ENCODE results near the gene ROBO1. TPM values are rescaled to one million over a fixed set of nuclear protein-coding genes. Genes with fewer than 3 reads are reported as not detected.

The ROBO1 gene
- total RNA-seq, 1 donor from 2014 or later, result 0.16 TPM

DNA sequence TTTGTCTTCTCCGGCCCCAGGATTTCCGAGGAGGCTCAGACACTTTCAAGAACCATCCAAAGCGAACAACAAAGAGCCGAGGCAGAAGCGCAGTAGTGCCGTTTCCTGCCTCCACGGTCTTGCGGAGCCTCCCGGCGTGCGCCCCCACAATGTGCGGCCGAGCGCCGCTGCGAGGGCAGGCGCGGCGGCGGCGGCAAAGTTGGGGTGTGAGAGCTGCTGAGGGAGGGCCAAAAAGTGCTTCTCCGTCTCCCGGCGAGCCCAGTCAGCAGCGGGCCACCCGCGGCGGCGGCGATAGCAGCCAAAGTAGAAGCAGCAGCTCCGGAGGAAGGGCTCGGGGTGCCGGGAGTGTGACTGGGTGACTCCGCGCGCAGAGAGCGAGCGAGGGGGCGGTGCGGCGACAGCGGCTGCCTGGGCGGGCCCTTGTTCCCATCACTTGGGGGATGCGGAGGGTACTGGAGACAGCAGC, 749.1 kb downstream of the ROBO1 start:
- Mint-ChIP-seq H3K36me3 (ENCODE audit: low read depth) (no peaks in the 10 kb centered on the region), H3K4me1 (ENCODE audit: low read depth) (no peaks in the 10 kb centered on the region), H3K4me3 (no peak overlapping the region), H3K27ac (no peak overlapping the region), H3K9me3 (no peaks in the 10 kb centered on the region), H3K27me3 (ENCODE audit: insufficient read depth) (peaks cover 20% of the 10 kb centered on the region)
- intact Hi-C loops (cut with micrococcal nuclease), result no loop called here
- DNase-seq (ENCODE audit: low spot score), result no peak

DNA sequence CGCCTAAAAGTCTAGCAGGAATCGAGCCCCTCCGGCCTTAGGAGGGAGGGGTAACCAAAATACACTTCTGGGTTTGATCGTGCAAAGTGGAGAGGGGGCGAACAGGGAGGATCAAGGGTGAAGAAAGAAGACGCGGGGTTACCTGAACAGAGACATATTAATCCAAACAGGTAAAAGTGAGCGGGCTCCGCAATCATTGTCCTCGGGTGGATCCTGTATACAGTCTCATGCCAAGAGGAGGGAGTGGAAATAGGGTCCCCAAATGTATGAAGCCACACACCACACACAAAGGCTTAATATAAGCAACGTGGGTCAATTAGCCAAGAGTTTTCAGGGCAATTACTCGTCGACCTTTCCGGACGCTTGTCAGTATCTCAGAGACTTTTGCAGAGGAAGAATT, 749.5 kb downstream of the ROBO1 start:
- peaks cover 20% of the 10 kb centered on the region for H3K27me3 Mint-ChIP-seq (ENCODE audit: insufficient read depth)
- intact Hi-C loops (cut with micrococcal nuclease), result no loop called here
- DNase-seq (ENCODE audit: low spot score), result no peak
- H3K9me3 Mint-ChIP-seq, result no peaks in the 10 kb centered on the region
- H3K4me1 Mint-ChIP-seq (ENCODE audit: low read depth), result no peaks in the 10 kb centered on the region
- H3K4me3 Mint-ChIP-seq, result no peak overlapping the region
- H3K27ac Mint-ChIP-seq, result no peak overlapping the region
- no peaks in the 10 kb centered on the region for H3K36me3 Mint-ChIP-seq (ENCODE audit: low read depth)

- Mint-ChIP-seq H3K27me3 (ENCODE audit: insufficient read depth) (peaks cover 20% of the 10 kb centered on the region), H3K36me3 (ENCODE audit: low read depth) (no peaks in the 10 kb centered on the region), H3K4me1 (ENCODE audit: low read depth) (no peaks in the 10 kb centered on the region), H3K27ac (no peak overlapping the region), H3K4me3 (no peak overlapping the region), H3K9me3 (no peaks in the 10 kb centered on the region)
- intact Hi-C loops (cut with micrococcal nuclease), result no loop called here
- no peak for DNase-seq (ENCODE audit: low spot score)
Measured at GRCh38 chr3:79016587-79017376, 751.0 kb downstream of the ROBO1 start.

DNA sequence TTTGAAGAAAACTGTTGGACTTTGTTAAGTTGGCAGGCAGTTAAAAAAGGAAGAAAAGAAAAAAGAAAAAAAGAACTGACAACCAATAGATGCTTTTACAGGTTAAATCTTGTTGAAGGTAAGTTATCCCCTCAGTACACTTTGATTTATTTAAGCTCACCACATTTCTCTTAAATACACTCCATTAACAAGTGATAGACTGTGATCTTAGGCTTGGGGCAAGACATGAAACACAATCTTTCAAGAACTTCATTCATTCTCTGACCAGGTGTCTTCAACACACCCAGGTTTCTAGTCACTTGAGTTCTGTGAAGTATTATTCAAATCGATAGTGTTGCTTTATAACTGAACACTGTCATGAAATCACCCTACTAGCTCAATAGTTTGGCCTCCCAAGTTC, 751.9 kb downstream of the ROBO1 start:
- Mint-ChIP-seq H3K27ac (no peak overlapping the region), H3K9me3 (no peaks in the 10 kb centered on the region), H3K27me3 (ENCODE audit: insufficient read depth) (peaks cover 20% of the 10 kb centered on the region), H3K4me3 (no peak overlapping the region), H3K4me1 (ENCODE audit: low read depth) (no peaks in the 10 kb centered on the region), H3K36me3 (ENCODE audit: low read depth) (no peaks in the 10 kb centered on the region)
- intact Hi-C loops (cut with micrococcal nuclease), result no loop called here
- DNase-seq (ENCODE audit: low spot score), result no peak

DNA sequence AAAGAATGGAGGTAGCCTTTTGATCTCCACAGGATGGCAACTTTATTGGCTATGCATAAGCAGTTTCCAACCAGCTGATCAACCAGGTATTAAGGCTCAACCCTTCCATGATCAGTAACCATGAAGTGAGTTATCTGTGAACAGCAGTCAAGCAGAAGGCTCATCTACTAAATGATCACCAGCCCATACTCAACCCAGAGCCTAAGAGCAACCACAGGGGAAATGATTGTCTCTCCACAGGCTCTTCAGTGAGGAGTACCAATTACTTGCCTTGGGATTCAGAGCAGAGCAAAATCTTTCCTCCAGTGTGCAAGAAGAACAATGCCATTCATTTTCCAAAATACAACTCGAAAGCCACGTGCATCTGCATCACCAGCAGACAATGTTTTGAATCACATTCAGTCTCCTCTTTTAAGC, 754.8 kb downstream of the ROBO1 start:
- no peak overlapping the region for H3K4me3 Mint-ChIP-seq
- no peaks in the 10 kb centered on the region for H3K36me3 Mint-ChIP-seq (ENCODE audit: low read depth)
- intact Hi-C loops (cut with micrococcal nuclease), result no loop called here
- peaks cover 7% of the 10 kb centered on the region for H3K27me3 Mint-ChIP-seq (ENCODE audit: insufficient read depth)
- H3K4me1 Mint-ChIP-seq (ENCODE audit: low read depth), result no peaks in the 10 kb centered on the region
- no peaks in the 10 kb centered on the region for H3K9me3 Mint-ChIP-seq
- H3K27ac Mint-ChIP-seq, result no peak overlapping the region
- DNase-seq (ENCODE audit: low spot score), result no peak

GRCh38 chr3:79012530-79012913, 755.3 kb downstream of the ROBO1 start:
- Mint-ChIP-seq H3K27ac (no peak overlapping the region), H3K36me3 (ENCODE audit: low read depth) (no peaks in the 10 kb centered on the region), H3K4me3 (no peak overlapping the region), H3K9me3 (no peaks in the 10 kb centered on the region), H3K4me1 (ENCODE audit: low read depth) (no peaks in the 10 kb centered on the region), H3K27me3 (ENCODE audit: insufficient read depth) (peaks cover 7% of the 10 kb centered on the region)
- no peak for DNase-seq (ENCODE audit: low spot score)
- intact Hi-C loops (cut with micrococcal nuclease), result no loop called here

DNA sequence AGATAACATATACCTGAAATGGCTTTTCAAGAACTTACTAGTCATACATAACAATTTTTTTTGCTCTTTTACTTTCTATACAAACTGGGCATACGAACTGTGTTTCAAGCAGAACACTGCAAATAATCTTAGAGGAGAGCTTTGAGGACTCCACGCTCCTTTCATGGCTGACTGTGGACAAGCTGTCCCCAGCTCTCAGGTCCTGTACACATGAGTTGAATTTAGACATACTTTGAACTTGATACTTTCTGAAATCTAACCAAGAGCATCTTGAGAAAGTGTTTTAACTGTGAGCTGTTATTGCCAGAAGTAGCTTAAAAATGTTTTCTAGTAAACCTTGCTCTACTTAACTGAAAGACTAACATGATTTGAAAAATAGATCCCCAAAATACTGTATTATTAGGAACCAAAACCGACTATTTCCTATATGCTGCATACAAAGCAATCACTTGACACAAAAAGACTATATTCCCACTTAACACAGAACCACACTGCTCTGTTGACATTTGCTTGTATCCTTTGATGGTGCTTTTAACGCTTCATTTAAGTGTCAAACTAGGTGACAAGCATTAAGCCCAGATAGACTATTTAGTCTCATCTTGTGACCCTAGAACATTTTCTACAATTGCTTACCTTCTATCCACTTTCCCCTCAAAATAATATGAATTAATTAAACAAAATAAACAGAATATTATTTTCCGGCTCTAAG, 755.8 kb downstream of the ROBO1 start:
- H3K9me3 Mint-ChIP-seq, result no peaks in the 10 kb centered on the region
- intact Hi-C loops (cut with micrococcal nuclease), result no loop called here
- H3K36me3 Mint-ChIP-seq (ENCODE audit: low read depth), result no peaks in the 10 kb centered on the region
- peaks cover 7% of the 10 kb centered on the region for H3K27me3 Mint-ChIP-seq (ENCODE audit: insufficient read depth)
- H3K4me3 Mint-ChIP-seq, result no peak overlapping the region
- no peak for DNase-seq (ENCODE audit: low spot score)
- H3K4me1 Mint-ChIP-seq (ENCODE audit: low read depth), result no peaks in the 10 kb centered on the region
- no peak overlapping the region for H3K27ac Mint-ChIP-seq

GRCh38 chr3:79009861-79010260, 757.9 kb downstream of the ROBO1 start:
- no peak for DNase-seq (ENCODE audit: low spot score)
- no peak overlapping the region for H3K4me3 Mint-ChIP-seq
- H3K27ac Mint-ChIP-seq, result no peak overlapping the region
- no peaks in the 10 kb centered on the region for H3K9me3 Mint-ChIP-seq
- no peaks in the 10 kb centered on the region for H3K27me3 Mint-ChIP-seq (ENCODE audit: insufficient read depth)
- H3K4me1 Mint-ChIP-seq (ENCODE audit: low read depth), result no peaks in the 10 kb centered on the region
- H3K36me3 Mint-ChIP-seq (ENCODE audit: low read depth), result no peaks in the 10 kb centered on the region
- intact Hi-C loops (cut with micrococcal nuclease), result no loop called here

DNA sequence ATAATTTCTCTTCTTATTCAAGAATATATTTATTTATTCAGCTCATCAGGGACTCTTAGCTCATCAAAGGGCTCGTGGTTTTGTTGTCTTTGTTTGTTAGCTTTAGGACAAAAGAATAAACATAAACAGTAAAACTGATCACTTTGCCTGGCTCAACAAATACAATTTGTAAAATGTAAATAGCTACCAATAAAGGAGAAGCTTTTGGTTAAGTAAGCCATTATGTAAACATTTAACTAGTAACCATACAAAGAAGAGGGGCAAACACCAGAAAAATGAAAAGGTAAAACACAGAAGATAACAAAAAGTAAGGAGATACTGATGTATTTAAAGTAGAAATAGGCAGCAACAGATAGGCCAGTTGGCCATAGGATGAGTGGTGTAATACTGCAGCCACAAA, 761.7 kb downstream of the ROBO1 start:
- Mint-ChIP-seq H3K9me3 (no peaks in the 10 kb centered on the region), H3K27ac (no peak overlapping the region), H3K36me3 (ENCODE audit: low read depth) (no peaks in the 10 kb centered on the region), H3K4me3 (no peak overlapping the region), H3K27me3 (ENCODE audit: insufficient read depth) (no peaks in the 10 kb centered on the region), H3K4me1 (ENCODE audit: low read depth) (no peaks in the 10 kb centered on the region)
- intact Hi-C loops (cut with micrococcal nuclease), result no loop called here
- no peak for DNase-seq (ENCODE audit: low spot score)

- Mint-ChIP-seq H3K9me3 (no peaks in the 10 kb centered on the region), H3K4me1 (ENCODE audit: low read depth) (no peaks in the 10 kb centered on the region), H3K27me3 (ENCODE audit: insufficient read depth) (no peaks in the 10 kb centered on the region), H3K36me3 (ENCODE audit: low read depth) (no peaks in the 10 kb centered on the region), H3K27ac (no peak overlapping the region), H3K4me3 (no peak overlapping the region)
- no peak for DNase-seq (ENCODE audit: low spot score)
- intact Hi-C loops (cut with micrococcal nuclease), result no loop called here
Measured at GRCh38 chr3:79005084-79005483, 762.7 kb downstream of the ROBO1 start.

GRCh38 chr3:79003994-79004393, 763.8 kb downstream of the ROBO1 start:
- no peaks in the 10 kb centered on the region for H3K27me3 Mint-ChIP-seq (ENCODE audit: insufficient read depth)

DNA sequence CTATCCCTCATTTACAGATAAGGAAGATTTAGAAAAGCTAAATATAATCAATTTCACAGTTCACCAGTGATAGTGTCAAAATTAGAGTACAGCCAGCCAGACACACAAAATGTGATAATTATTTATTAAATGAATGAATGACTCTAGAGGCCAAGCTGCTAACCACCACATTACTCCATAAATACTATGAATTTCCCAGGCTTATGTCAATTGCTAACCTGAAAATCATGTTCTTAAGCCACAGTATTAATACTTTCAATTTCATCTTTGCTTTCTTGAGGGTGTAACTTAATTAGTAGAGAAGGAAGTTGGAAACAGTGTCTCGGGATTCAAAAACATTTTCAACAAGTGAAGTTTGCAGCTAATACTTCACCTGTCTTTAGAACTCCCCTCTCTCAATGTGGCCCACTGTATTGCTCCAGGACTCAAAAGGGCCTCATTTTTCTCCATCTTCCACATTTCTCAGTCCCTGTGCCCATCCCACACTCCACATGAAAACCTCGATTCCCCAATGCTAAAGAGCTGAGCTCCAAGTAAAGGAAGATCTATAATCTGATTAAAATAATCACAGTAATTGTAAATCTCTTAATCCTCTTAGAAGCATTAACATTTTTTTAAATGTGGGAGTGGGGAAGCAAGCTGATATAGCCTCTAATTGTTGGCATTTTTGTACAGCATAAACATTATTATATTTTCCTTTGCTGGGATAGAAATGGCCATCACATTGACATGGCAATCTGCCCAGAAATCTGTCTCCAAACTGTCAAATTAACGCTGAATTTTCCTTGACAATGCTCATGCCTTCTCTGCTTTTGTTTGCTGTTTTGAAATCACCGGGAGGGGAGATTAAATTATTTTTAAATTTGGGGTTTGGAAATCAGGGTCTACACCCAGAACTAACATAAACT, 765.1 kb downstream of the ROBO1 start:
- Mint-ChIP-seq H3K36me3 (ENCODE audit: low read depth) (no peaks in the 10 kb centered on the region), H3K27ac (no peak overlapping the region), H3K9me3 (peaks cover 9% of the 10 kb centered on the region), H3K4me3 (no peak overlapping the region), H3K27me3 (ENCODE audit: insufficient read depth) (no peaks in the 10 kb centered on the region), H3K4me1 (ENCODE audit: low read depth) (no peaks in the 10 kb centered on the region)
- no peak for DNase-seq (ENCODE audit: low spot score)
- intact Hi-C loops (cut with micrococcal nuclease), result no loop called here

More at GRCh38 chr3:79003994-79004393, 763.8 kb downstream of the ROBO1 start:
- Mint-ChIP-seq H3K27ac (no peak overlapping the region), H3K36me3 (ENCODE audit: low read depth) (no peaks in the 10 kb centered on the region), H3K4me1 (ENCODE audit: low read depth) (no peaks in the 10 kb centered on the region), H3K4me3 (no peak overlapping the region), H3K9me3 (peaks cover 2% of the 10 kb centered on the region)
- no peak for DNase-seq (ENCODE audit: low spot score)
- intact Hi-C loops (cut with micrococcal nuclease), result no loop called here

DNA sequence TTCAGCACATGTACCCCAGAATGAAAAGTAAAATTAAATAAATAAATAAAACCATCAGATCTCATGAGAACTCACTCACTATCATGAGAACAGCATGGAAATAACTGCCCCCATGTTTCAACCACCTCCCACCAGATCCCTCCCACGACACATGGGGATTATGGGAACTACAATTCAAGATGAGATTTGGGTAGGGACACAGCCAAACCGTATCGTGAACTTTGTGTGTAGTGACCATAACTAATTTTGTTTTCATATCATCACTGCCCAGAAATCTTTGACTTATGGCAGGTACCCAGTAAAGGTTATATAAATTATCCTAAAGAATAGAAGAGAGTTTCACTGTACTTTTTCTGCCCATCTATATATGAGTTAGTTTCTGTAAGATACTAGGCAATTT, 766.5 kb downstream of the ROBO1 start:
- Mint-ChIP-seq H3K27ac (no peak overlapping the region), H3K9me3 (peaks cover 13% of the 10 kb centered on the region), H3K36me3 (ENCODE audit: low read depth) (no peaks in the 10 kb centered on the region), H3K27me3 (ENCODE audit: insufficient read depth) (no peaks in the 10 kb centered on the region), H3K4me3 (no peak overlapping the region), H3K4me1 (ENCODE audit: low read depth) (no peaks in the 10 kb centered on the region)
- DNase-seq (ENCODE audit: low spot score), result no peak
- intact Hi-C loops (cut with micrococcal nuclease), result no loop called here
